Progenitor cell of endocrine pancreas (in vitro differentiated cells): Measurements from ENCODE around the gene CD81. TPM values are rescaled to one million over a fixed set of nuclear protein-coding genes. Genes with fewer than 3 reads are reported as not detected.
A peak's percentile ranks its signal among the peaks of the same experiment; 100 is the strongest.

Experiments
- DNase-seq: peaks from one replicate; pipeline ENCODE4 v3.0.0; 2021; ENCODE audit warnings: low spot score; ENCODE audit not compliant: unreplicated experiment
- H3K27ac Mint-ChIP-seq: 2 replicates; pipeline ENCODE4 v1.8.0; 2021; ENCODE audit warnings: mild to moderate bottlenecking, moderate library complexity, mixed read lengths
- H3K27me3 Mint-ChIP-seq: 2 replicates; pipeline ENCODE4 v1.8.0; 2021; ENCODE audit warnings: mixed read lengths
- H3K36me3 Mint-ChIP-seq: 2 replicates; pipeline ENCODE4 v1.8.0; 2022; ENCODE audit warnings: mixed read lengths; ENCODE audit not compliant: insufficient read depth
- H3K4me1 Mint-ChIP-seq: 2 replicates; pipeline ENCODE4 v1.8.0; 2021; ENCODE audit warnings: low read depth, mixed read lengths
- H3K4me3 Mint-ChIP-seq: 2 replicates; pipeline ENCODE4 v1.8.0; 2021; ENCODE audit warnings: low read depth, mild to moderate bottlenecking, moderate library complexity, mixed read lengths
- H3K9me3 Mint-ChIP-seq: 2 replicates; pipeline ENCODE4 v1.8.0; 2021; ENCODE audit warnings: low read depth, mixed read lengths
- total RNA-seq: library from RNA; stranded (reverse); gene quantifications from 2 replicates; pipeline ENCODE4 v1.2.1, GENCODE V29; 2021
- TF ChIP-seq, protein P1 (sequence below): fragments of 200-600 bp; sonication (generic); IDR thresholded peaks from one replicate; pipeline ENCODE4 v1.5.0; 2021; ENCODE audit warnings: antibody characterized with exemption, mild to moderate bottlenecking; ENCODE audit not compliant: unreplicated experiment

CD81 gene
- total RNA-seq, 1 donor from 2014 or later: 166 TPM

- Mint-ChIP-seq H3K36me3 (no peaks in the 10 kb centered on the region), H3K27ac (no peak overlapping the region), H3K27me3 (peaks cover 6% of the 10 kb centered on the region), H3K4me1 (no peaks in the 10 kb centered on the region), H3K4me3 (no peak overlapping the region), H3K9me3 (no peaks in the 10 kb centered on the region)
- DNase-seq: no peak
- TF ChIP-seq, protein P1, sequence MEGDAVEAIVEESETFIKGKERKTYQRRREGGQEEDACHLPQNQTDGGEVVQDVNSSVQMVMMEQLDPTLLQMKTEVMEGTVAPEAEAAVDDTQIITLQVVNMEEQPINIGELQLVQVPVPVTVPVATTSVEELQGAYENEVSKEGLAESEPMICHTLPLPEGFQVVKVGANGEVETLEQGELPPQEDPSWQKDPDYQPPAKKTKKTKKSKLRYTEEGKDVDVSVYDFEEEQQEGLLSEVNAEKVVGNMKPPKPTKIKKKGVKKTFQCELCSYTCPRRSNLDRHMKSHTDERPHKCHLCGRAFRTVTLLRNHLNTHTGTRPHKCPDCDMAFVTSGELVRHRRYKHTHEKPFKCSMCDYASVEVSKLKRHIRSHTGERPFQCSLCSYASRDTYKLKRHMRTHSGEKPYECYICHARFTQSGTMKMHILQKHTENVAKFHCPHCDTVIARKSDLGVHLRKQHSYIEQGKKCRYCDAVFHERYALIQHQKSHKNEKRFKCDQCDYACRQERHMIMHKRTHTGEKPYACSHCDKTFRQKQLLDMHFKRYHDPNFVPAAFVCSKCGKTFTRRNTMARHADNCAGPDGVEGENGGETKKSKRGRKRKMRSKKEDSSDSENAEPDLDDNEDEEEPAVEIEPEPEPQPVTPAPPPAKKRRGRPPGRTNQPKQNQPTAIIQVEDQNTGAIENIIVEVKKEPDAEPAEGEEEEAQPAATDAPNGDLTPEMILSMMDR: no peak
Observed at GRCh38 chr11:2426826-2427521, 49.9 kb downstream of the CD81 start.

- no peak overlapping the region for H3K27ac Mint-ChIP-seq
Observed at GRCh38 chr11:2427721-2428321, 50.7 kb downstream of the CD81 start.

DNA sequence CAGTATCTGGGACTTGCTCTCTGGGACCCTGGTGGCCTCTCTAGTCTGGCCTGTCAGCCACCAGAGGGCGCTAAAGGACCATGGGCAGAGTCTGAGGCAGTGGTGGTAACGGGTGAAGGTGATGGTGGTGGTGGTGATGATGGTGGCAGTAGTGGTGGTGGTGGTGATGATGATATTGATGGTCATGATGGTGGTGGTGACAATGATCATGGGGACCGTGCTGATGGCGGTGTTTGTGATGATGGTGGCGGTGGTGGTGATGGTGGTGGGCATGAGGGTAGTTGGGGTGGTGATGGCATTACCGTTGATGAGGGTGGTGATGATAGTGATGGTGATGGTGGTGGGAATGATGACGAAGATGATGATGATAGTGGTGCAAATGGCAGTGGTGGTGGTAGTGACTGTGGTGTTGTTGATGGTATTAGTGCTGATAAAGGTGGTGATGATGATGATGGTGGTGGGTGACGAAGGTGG lies 51.2 kb downstream of the CD81 start:
- DNase-seq: peak; percentile 71
- H3K36me3 Mint-ChIP-seq: no peaks in the 10 kb centered on the region

More at GRCh38 chr11:2427721-2428321, 50.7 kb downstream of the CD81 start:
- no peak for DNase-seq
- H3K4me1 Mint-ChIP-seq: no peaks in the 10 kb centered on the region
- no peak overlapping the region for H3K4me3 Mint-ChIP-seq
- no peaks in the 10 kb centered on the region for H3K9me3 Mint-ChIP-seq
- H3K36me3 Mint-ChIP-seq: no peaks in the 10 kb centered on the region
- H3K27me3 Mint-ChIP-seq: peaks cover 6% of the 10 kb centered on the region
- TF ChIP-seq, protein P1: no peak

DNA sequence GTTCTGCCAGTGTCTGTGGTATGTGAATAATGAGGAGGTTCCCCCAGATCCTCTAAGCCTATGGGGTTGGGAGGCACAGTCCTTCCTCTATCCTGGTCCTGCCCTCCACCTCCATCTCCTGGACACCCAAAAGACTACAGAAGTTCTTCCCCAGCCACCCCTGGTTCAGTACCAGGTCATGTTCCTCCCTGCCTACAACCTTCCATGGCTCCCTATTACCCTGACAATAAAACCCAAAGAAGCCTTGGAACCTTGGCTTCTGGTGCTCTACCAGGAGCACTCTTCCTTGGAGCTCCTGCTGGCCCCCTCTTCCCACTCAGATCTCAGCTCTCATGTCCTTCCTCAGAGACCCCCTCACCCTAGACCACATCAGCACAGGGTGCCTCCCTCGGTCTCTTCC lies 54.3 kb downstream of the CD81 start:
- Mint-ChIP-seq H3K27me3 (peaks cover 6% of the 10 kb centered on the region), H3K4me3 (no peak overlapping the region), H3K4me1 (no peaks in the 10 kb centered on the region), H3K27ac (no peak overlapping the region), H3K9me3 (no peaks in the 10 kb centered on the region), H3K36me3 (no peaks in the 10 kb centered on the region)
- TF ChIP-seq, protein P1: no peak
- DNase-seq: no peak

More for the DNA sequence above, 51.2 kb downstream of the CD81 start:
- H3K4me1 Mint-ChIP-seq: no peaks in the 10 kb centered on the region
- no peak overlapping the region for H3K4me3 Mint-ChIP-seq
- TF ChIP-seq, protein P1: peak; percentile 77
- peaks cover 6% of the 10 kb centered on the region for H3K27me3 Mint-ChIP-seq
- H3K27ac Mint-ChIP-seq: no peak overlapping the region
- no peaks in the 10 kb centered on the region for H3K9me3 Mint-ChIP-seq

GRCh38 chr11:2432171-2432621 lies 55.1 kb downstream of the CD81 start:
- peaks cover 9% of the 10 kb centered on the region for H3K27me3 Mint-ChIP-seq
- no peak for DNase-seq

More at GRCh38 chr11:2432171-2432621, 55.1 kb downstream of the CD81 start:
- H3K4me3 Mint-ChIP-seq: no peak overlapping the region
- H3K36me3 Mint-ChIP-seq: no peaks in the 10 kb centered on the region
- H3K4me1 Mint-ChIP-seq: no peaks in the 10 kb centered on the region
- H3K27ac Mint-ChIP-seq: no peak overlapping the region
- TF ChIP-seq, protein P1: no peak
- no peaks in the 10 kb centered on the region for H3K9me3 Mint-ChIP-seq
